Stimulated activated naive CD8-positive, alpha-beta T cell treated with anti-CD3 and anti-CD28 coated beads, Interleukin-15, Interleukin-2, amounts not matched to agents 100 ng/mL and 50 ng/mL, for 24 hours (primary cell): Measurements from ENCODE around the gene AJAP1.

Experiments used
- H3K27ac Mint-ChIP-seq: one replicate; pipeline ENCODE4 v1.8.0; 2021; ENCODE audit warnings: mild to moderate bottlenecking, mixed read lengths
- H3K27me3 Mint-ChIP-seq: one replicate; pipeline ENCODE4 v1.8.0; 2021; ENCODE audit warnings: mixed read lengths
- H3K36me3 Mint-ChIP-seq: one replicate; pipeline ENCODE4 v1.8.0; 2021; ENCODE audit warnings: low read depth, mixed read lengths
- H3K4me1 Mint-ChIP-seq: one replicate; pipeline ENCODE4 v1.8.0; 2021; ENCODE audit warnings: low read depth, mixed read lengths
- H3K4me3 Mint-ChIP-seq: one replicate; pipeline ENCODE4 v1.8.0; 2021; ENCODE audit warnings: mild to moderate bottlenecking, mixed read lengths
- H3K9me3 Mint-ChIP-seq: one replicate; pipeline ENCODE4 v1.8.0; 2021; ENCODE audit warnings: mixed read lengths

The AJAP1 gene

GRCh38 chr1:4836574-4836973 is 182.2 kb downstream of the AJAP1 start:
- Mint-ChIP-seq H3K36me3 (no peaks in the 10 kb centered on the region), H3K9me3 (peaks cover 17% of the 10 kb centered on the region), H3K27me3 (peaks cover 4% of the 10 kb centered on the region), H3K27ac (no peak overlapping the region), H3K4me1 (no peaks in the 10 kb centered on the region), H3K4me3 (no peak overlapping the region)

- peaks cover 4% of the 10 kb centered on the region for H3K27me3 Mint-ChIP-seq
Measured at GRCh38 chr1:4837031-4837600, 182.7 kb downstream of the AJAP1 start.

GRCh38 chr1:4837752-4838151 is 183.3 kb downstream of the AJAP1 start:
- no peak overlapping the region for H3K4me3 Mint-ChIP-seq
- H3K27ac Mint-ChIP-seq = no peak overlapping the region
- H3K4me1 Mint-ChIP-seq = no peaks in the 10 kb centered on the region
- H3K36me3 Mint-ChIP-seq = no peaks in the 10 kb centered on the region
- peaks cover 17% of the 10 kb centered on the region for H3K9me3 Mint-ChIP-seq
- H3K27me3 Mint-ChIP-seq = peaks cover 4% of the 10 kb centered on the region

More at GRCh38 chr1:4837031-4837600, 182.7 kb downstream of the AJAP1 start:
- no peaks in the 10 kb centered on the region for H3K36me3 Mint-ChIP-seq
- no peak overlapping the region for H3K4me3 Mint-ChIP-seq
- no peaks in the 10 kb centered on the region for H3K4me1 Mint-ChIP-seq
- peaks cover 17% of the 10 kb centered on the region for H3K9me3 Mint-ChIP-seq
- H3K27ac Mint-ChIP-seq = no peak overlapping the region

- Mint-ChIP-seq H3K36me3 (no peaks in the 10 kb centered on the region), H3K4me1 (no peaks in the 10 kb centered on the region), H3K27ac (no peak overlapping the region), H3K4me3 (no peak overlapping the region), H3K27me3 (peaks cover 4% of the 10 kb centered on the region), H3K9me3 (peaks cover 17% of the 10 kb centered on the region)
Measured at GRCh38 chr1:4838231-4838630, 183.8 kb downstream of the AJAP1 start.
